ES-I3 (cell line): ENCODE results near the gene DUXB.

Experiments used
- H3K36me3 ChIP-seq: 2 replicates; pipeline ENCODE4 v1.6.1; 2013; ENCODE audit warnings: mild to moderate bottlenecking, low read length, control low read depth, moderate library complexity; ENCODE audit not compliant: insufficient read depth
- H3K4me1 ChIP-seq: 2 replicates; pipeline ENCODE4 v1.6.1; 2013; ENCODE audit warnings: mild to moderate bottlenecking, control low read depth, low read length; ENCODE audit not compliant: insufficient read depth
- H3K9ac ChIP-seq: 2 replicates; pipeline ENCODE4 v1.6.1; 2013; ENCODE audit warnings: low read depth, mild to moderate bottlenecking, low read length, moderate library complexity
- H3K9me3 ChIP-seq: 2 replicates; pipeline ENCODE4 v1.6.1; 2013; ENCODE audit warnings: mild to moderate bottlenecking, low read length, moderate library complexity; ENCODE audit not compliant: control insufficient read depth, insufficient read depth

DUXB gene, protein sequence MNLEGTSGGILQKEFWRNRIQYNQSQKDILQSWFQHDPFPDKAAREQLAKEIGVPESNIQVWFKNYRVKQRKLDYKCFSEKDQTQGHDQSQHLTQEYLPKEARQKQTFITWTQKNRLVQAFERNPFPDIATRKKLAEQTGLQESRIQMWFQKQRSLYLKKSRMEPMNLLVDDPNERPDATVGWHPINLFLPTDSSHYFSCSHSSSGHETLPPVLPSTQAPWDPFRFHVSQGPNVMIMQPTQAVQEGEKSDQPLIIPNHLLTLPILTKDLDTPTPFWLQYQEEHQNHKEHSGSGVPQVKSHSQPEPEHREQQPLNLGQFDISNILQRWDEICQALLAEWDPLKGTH

DNA sequence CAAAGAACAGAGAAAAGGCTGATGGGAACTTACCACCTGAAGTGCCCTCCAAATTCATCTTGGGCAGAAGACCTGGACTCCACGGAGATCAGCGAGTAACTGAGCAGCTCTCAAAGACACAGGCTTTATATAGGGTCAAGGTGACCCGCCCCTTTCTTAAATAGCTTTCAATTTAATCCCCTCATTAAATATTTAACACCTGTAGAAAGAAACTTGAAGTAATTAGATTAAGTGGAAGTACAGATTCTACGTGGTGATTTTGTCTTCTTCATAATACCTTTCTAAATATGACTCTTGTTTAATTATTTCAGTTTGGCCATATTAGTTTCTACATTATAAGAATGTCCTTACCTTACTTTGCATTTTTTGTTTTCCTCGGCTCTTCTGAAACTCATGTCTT is at the start of gene DUXB:
DUXB (minus strand) TSS at position 101 of the 400 bp plus-strand sequence; CDS start at position 58, 43 bp downstream.
- H3K4me1 ChIP-seq, result no peaks in the 10 kb centered on the region
- no peak within 1 kb of the TSS for H3K9ac ChIP-seq
- H3K36me3 ChIP-seq, result no peaks in the 10 kb centered on the region
- H3K9me3 ChIP-seq, result no peaks in the 10 kb centered on the region

DNA sequence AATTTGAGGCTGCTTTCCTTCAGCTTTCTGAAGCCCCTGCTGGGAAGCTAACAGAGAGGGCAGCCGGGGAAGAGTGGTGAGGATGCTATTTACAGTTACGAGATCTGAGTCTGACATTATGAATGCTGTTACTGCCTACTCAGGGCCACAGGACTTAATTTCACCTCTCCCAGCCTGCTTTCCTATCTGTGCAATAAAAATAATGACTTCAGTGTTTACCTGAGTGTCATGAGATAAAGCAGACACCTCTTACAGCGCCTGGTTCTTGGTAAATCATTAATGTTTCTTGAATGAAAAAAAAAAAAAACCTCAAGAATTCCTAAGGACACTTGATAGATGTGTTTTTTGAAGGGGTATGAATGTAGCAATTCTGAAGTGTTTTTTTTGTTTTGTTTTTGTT is 49.3 kb upstream of the DUXB start:
- no peaks in the 10 kb centered on the region for H3K9me3 ChIP-seq

DNA sequence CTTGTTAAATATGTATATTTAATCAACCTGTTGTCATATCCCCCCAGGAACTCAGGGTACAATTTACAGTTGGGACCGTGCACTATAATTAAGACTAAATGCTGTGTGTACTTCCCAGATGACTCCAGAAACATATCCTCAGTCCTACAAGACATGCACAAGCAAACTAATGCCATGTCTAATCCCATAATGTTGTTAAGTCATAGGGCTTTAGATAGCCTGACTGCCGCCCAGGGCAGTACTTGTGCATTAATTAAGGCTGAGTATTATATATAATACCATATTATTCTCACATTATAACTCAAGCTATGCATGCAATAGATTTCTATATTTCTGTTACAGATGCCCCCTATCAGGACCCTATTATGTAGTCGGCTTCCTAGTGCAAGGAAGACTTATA is 45.1 kb upstream of the DUXB start:
- H3K9ac ChIP-seq, result no peak overlapping the region
- H3K4me1 ChIP-seq, result no peaks in the 10 kb centered on the region
- peaks cover 2% of the 10 kb centered on the region; the same call in 1 of the 2 replicates for H3K9me3 ChIP-seq
- H3K36me3 ChIP-seq, result no peaks in the 10 kb centered on the region

More for the DNA sequence above, 49.3 kb upstream of the DUXB start:
- Histone ChIP-seq H3K4me1 (no peaks in the 10 kb centered on the region), H3K9ac (no peak overlapping the region), H3K36me3 (no peaks in the 10 kb centered on the region)

DNA sequence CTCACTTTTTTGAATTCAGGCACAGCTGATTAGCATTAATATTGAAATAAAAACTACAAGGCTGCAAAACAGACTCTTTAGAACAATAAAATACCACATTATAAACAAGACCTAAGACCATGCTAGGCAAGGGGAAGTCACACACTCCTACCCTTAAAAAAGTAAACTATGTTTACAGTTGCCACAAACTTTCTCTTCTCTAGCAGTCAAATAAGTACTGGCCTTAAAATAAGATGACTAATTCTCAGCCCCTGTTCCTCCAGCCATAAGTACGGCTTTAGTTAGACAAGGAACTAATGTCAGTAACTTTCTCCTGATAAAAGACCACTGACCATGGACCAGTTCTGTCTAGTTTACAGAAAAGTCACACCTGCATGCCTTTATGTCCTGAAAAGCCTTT is 44.6 kb upstream of the DUXB start:
- Histone ChIP-seq H3K36me3 (no peaks in the 10 kb centered on the region), H3K9ac (no peak overlapping the region), H3K4me1 (no peaks in the 10 kb centered on the region), H3K9me3 (peaks cover 2% of the 10 kb centered on the region; the same call in 1 of the 2 replicates)

DNA sequence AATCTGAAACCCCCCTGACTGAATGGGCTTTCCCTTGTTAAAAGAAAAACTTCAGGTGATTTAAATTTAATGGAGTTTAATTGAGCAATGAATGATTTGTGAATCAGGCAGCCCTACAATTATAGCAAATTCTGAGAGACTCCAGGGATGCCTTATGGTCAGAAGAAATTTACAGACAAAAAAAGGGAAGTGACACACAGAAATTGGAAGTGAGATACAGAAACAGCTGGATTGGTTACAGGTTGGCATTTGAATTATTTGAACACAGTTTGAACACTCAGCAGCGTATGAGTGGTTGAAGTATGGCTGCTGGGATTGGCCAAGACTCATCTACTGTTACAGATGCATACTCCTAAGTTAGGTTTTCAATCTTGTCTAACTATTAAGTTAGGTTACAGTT is 44.0 kb upstream of the DUXB start:
- Histone ChIP-seq H3K9me3 (peaks cover 2% of the 10 kb centered on the region; the same call in 1 of the 2 replicates), H3K4me1 (no peaks in the 10 kb centered on the region), H3K9ac (no peak overlapping the region), H3K36me3 (no peaks in the 10 kb centered on the region)

DNA sequence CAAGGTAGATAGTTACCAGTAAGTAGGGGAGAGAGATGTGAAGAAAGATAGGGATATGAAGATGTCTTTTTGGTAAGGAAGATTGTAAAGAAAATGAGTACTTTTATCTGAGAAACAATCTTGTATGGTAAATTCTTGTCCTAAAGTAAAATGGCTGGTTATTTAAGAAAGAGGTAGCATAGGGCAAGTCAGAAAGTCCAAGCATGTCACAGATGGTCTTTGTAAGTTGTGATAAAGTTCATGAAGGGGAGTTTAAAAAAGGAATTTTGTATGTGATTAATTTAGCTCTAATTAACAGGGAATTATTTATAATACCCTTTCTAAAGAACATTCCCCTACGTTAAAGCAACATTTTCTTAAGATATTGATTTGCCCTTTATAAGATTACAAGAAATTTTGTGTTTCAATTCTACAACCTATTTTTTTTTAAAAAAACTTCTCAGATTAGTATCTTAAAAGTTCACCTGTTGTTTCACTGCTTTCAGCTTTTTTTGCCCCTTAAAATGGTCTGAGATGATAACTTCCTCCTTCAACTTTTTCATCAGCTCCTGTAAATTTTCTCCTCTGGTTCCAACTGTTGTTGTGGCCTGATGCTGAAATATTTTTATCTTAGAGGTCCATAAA is 41.3 kb upstream of the DUXB start:
- peaks cover 2% of the 10 kb centered on the region; the same call in 1 of the 2 replicates for H3K9me3 ChIP-seq
- no peaks in the 10 kb centered on the region for H3K4me1 ChIP-seq
- no peak overlapping the region for H3K9ac ChIP-seq
- H3K36me3 ChIP-seq, result no peaks in the 10 kb centered on the region

DNA sequence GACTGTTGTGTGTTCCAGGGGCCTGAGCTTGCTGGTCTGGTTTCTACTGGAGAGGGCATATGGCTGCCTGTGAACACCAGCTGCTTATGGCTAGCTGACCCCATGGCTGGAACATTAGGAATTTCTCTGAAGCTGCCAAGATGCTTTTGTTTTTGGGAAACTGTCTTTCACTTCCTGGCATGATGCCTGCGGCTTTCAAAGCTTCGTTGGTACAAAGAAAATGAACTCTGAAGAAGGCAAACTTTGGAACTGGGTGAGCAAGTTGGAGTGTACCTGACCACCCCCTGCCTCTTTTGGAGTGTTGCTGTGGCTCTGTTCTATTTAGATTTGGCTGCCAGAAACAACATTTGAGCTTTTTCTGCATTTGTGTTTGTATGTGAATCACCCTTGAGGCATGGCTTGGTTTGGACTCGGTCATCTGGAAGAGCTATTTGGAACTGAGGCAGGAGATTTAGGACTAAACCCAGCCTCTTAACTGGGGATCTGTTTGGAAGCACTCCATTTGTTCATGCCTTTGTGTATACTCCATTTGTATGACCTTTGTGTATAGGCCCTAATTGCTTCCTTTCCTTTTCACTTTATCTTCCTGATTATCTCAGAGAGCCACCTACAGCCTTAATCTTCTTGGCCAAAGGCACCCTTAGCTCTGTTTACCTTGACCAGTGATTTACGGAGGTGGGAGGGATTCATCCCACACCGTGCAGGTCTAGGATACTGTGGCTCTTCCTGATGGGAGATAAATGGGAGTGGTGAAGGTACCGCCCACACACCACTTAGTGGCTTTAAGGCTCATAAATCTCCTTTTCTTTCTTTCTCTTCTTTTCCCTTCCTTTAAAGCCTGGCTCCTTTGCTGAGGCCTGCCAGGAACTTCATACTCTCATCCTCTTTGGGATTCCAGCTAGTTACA is 32.3 kb upstream of the DUXB start:
- no peaks in the 10 kb centered on the region for H3K9me3 ChIP-seq

DNA sequence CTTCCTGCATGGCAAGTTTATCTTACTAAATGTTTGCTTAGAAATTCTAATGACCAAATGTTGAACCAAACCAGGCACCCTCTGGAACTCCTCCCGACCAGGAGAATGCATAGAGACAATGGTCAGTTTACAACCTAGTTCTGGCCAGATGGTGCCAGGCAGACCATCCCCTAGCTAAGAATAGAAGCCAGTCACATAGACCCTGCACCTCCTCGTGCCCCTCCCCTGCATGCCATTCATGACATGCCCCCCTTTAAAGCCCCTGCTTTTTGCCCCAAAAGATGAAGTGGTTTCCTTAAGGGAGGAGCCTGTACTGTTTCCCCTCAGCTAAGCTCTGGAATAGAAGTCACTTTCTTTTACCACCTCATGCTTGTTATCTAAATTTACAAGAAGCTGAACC is 31.6 kb upstream of the DUXB start:
- Histone ChIP-seq H3K9ac (no peak overlapping the region), H3K36me3 (no peaks in the 10 kb centered on the region), H3K4me1 (no peaks in the 10 kb centered on the region), H3K9me3 (no peaks in the 10 kb centered on the region)

More for the DNA sequence above, 32.3 kb upstream of the DUXB start:
- H3K9ac ChIP-seq, result no peak overlapping the region
- H3K4me1 ChIP-seq, result no peaks in the 10 kb centered on the region
- H3K36me3 ChIP-seq, result no peaks in the 10 kb centered on the region

DNA sequence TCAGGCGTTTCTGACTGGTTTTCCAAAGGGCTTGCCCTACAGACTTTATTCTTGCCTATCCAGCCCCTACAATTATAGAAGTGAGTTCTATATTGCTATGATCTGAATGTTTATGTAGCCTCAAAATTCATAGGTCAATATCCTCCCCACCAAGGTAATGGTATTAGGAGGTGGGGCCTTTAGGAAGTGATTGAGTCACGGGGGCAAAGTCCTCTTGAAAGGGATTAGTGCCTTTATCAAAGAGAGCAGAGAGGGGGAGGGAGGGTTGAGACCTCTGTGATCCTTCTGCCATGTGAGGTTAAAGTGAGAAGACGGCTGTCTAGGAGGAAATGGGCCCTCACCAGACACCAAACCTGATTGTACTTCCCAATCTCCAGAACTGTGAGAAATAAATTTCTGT is 26.0 kb upstream of the DUXB start:
- Histone ChIP-seq H3K36me3 (no peaks in the 10 kb centered on the region), H3K9me3 (no peaks in the 10 kb centered on the region), H3K4me1 (no peaks in the 10 kb centered on the region), H3K9ac (no peak overlapping the region)

DNA sequence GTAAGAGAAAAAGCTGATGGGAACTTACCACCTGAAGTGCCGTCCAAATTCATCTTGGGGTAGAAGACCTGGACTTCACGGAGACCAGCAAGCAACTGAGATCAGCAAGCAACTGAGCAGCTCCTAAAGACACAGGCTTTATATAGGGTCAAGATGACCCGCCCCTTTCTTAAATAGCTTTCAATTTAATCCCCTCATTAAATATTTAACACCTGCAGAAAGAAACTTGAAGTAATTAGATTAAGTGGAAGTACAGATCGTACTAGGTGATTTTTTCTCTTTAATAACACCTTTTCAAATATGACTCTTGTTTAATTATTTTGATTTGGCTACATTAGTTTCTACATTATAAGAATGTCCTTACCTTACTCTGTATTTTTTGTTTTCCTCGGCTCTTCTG is 25.1 kb upstream of the DUXB start, which contains the start of gene CPHXL:
CPHXL (minus strand) TSS at position 101 of the 400 bp plus-strand sequence; CDS start at position 53, 48 bp downstream.
- H3K4me1 ChIP-seq, result no peaks in the 10 kb centered on the region
- no peaks in the 10 kb centered on the region for H3K9me3 ChIP-seq

DNA sequence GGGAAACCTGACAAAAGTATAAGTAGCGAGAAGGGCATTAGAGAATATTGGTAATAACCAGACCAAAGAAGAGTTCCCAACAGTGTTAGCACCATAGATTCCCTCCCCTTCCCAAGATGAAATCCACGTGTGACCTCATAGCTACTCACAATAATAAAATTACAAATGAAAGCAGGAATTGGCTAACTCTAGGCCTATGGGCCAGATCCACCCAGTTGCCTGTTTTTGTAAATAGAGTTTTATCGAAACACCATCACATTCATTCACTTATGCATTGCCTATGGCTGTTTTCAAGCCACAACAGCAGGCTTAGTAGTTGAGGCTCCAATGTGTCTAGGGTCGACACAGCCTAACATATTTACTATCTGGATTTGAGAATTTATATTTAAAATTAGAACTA is 17.2 kb upstream of the DUXB start:
- H3K4me1 ChIP-seq, result no peaks in the 10 kb centered on the region
- H3K36me3 ChIP-seq, result no peaks in the 10 kb centered on the region
- H3K9me3 ChIP-seq, result no peaks in the 10 kb centered on the region
- H3K9ac ChIP-seq, result no peak overlapping the region

More for the DNA sequence above, 25.1 kb upstream of the DUXB start, which contains the start of gene CPHXL:
- Histone ChIP-seq H3K9ac (no peak within 1 kb of the TSS), H3K36me3 (no peaks in the 10 kb centered on the region)

DNA sequence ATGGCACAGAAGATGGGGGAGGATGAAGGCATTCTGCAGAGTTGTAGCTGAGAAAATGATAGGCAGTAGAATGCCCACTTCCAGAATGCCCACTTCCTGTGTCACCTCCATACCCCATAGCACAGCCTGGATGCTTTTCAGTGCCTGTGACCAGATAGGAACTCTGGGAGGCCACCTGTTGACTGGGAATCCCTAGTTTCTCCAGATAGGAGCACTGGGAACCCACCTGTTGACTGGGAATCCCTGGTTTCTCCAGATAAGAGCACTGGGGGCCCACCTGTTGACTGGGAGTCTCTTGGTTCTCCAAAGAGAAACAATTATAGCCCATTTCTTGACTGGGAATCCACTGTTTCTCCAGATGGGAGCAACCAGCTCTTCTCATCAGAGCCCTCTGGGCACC is 13.4 kb upstream of the DUXB start:
- peaks cover 5% of the 10 kb centered on the region for H3K9me3 ChIP-seq

DNA sequence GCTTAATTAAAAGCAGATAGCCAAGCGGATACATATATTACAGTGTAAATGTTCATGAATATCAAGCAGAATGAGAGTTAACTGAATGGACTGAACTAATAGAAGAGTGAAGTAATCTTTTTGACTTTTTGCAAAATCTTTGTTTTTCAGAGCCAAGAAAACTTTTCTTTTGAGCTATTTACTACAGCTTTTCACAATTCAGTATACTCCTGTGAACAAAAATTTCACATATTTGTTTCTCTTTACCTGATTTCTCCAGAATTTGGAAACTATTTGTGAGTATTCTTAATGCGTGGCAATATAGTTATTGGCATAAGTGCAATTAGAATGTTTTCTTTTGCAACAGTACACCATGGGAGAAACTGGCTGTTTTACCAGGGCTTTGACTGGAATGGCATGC is 9.1 kb upstream of the DUXB start:
- Histone ChIP-seq H3K9me3 (peaks cover 5% of the 10 kb centered on the region), H3K36me3 (no peaks in the 10 kb centered on the region), H3K9ac (no peak overlapping the region), H3K4me1 (no peaks in the 10 kb centered on the region)

More for the DNA sequence above, 13.4 kb upstream of the DUXB start:
- H3K9ac ChIP-seq, result no peak overlapping the region
- no peaks in the 10 kb centered on the region for H3K36me3 ChIP-seq
- no peaks in the 10 kb centered on the region for H3K4me1 ChIP-seq

DNA sequence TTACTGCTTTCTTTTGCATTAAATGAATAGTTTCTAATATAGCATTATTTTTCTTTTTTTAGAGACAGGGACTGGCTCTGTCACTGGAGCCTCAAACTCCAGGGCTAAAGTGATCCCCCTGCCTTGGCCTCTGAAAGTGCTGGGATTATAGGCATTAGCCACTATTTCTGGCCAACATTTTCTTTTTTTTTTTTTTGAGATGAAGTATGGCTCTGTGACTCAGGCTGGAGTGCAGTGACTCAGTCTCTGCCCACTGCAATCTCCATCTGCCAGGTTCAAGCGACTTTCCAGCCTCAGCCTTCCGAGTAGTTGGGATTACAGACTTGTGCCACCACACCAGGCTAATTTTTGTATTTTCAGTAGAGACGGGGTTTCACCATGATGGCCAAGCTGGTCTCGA is 2.0 kb upstream of the DUXB start:
- H3K9me3 ChIP-seq, result no peaks in the 10 kb centered on the region
- no peaks in the 10 kb centered on the region for H3K4me1 ChIP-seq
- no peak overlapping the region for H3K9ac ChIP-seq
- H3K36me3 ChIP-seq, result no peaks in the 10 kb centered on the region
